NT2/D1 (cell line): ENCODE measurements around the gene CRYL1.

Source experiments
- DNase-seq: peaks from one replicate; pipeline ENCODE4 v3.0.0-alpha.2; 2011; ENCODE audit warnings: low read depth, low spot score
- H3K27me3 ChIP-seq: 2 replicates; pipeline ENCODE4 v1.6.0; 2011; ENCODE audit warnings: mild to moderate bottlenecking; ENCODE audit not compliant: insufficient read length, insufficient read depth
- H3K36me3 ChIP-seq: 2 replicates; pipeline ENCODE4 v1.6.1; 2011; ENCODE audit warnings: mild to moderate bottlenecking, low read length, mixed read lengths; ENCODE audit not compliant: insufficient read depth, insufficient read length
- H3K4me1 ChIP-seq: 2 replicates; pipeline ENCODE4 v1.5.1; 2011; ENCODE audit not compliant: insufficient read depth, insufficient read length
- H3K4me3 ChIP-seq: 2 replicates; pipeline ENCODE4 v1.5.1; 2011; ENCODE audit warnings: low read depth; ENCODE audit not compliant: insufficient read length
- H3K9ac ChIP-seq: 2 replicates; pipeline ENCODE4 v1.6.0; 2011; ENCODE audit warnings: low read depth; ENCODE audit not compliant: insufficient read length
- H3K9me3 ChIP-seq: 2 replicates; pipeline ENCODE4 v1.5.1; 2011; ENCODE audit warnings: mild to moderate bottlenecking, low read length; ENCODE audit not compliant: insufficient read depth
- SUZ12 ChIP-seq: IDR thresholded peaks from 2 replicates; pipeline ENCODE4 v1.6.1; 2011; ENCODE audit not compliant: insufficient read length, insufficient read depth; ENCODE audit errors: extremely low read depth
- YY1 ChIP-seq: IDR thresholded peaks from 2 replicates; pipeline ENCODE4 v1.6.1; 2011; ENCODE audit not compliant: insufficient read length, insufficient read depth
- ZNF274 ChIP-seq: IDR thresholded peaks from 2 replicates; pipeline ENCODE4 v1.6.1; 2011; ENCODE audit warnings: mild to moderate bottlenecking, low read depth, low read length

CRYL1 gene

GRCh38 chr13:20474515-20474914 is 51.1 kb downstream of the CRYL1 start:
- TF ChIP-seq ZNF274 (no peak), SUZ12 (no peak), YY1 (no peak)
- no peak for DNase-seq
- H3K4me3 ChIP-seq: no peak overlapping the region
- H3K27me3 ChIP-seq: no peaks in the 10 kb centered on the region
- H3K4me1 ChIP-seq: no peaks in the 10 kb centered on the region
- H3K9me3 ChIP-seq: no peaks in the 10 kb centered on the region
- H3K9ac ChIP-seq: no peak overlapping the region
- no peaks in the 10 kb centered on the region for H3K36me3 ChIP-seq

GRCh38 chr13:20473888-20474287 is 51.8 kb downstream of the CRYL1 start:
- Histone ChIP-seq H3K27me3 (no peaks in the 10 kb centered on the region), H3K9ac (no peak overlapping the region), H3K9me3 (no peaks in the 10 kb centered on the region), H3K4me1 (no peaks in the 10 kb centered on the region), H3K36me3 (no peaks in the 10 kb centered on the region), H3K4me3 (no peak overlapping the region)
- TF ChIP-seq SUZ12: no peak
- no peak for TF ChIP-seq YY1
- no peak for TF ChIP-seq ZNF274
- DNase-seq: no peak

GRCh38 chr13:20473139-20473538 is 52.5 kb downstream of the CRYL1 start:
- H3K9ac ChIP-seq: no peak overlapping the region
- H3K27me3 ChIP-seq: no peaks in the 10 kb centered on the region
- H3K36me3 ChIP-seq: no peaks in the 10 kb centered on the region
- no peak overlapping the region for H3K4me3 ChIP-seq
- H3K4me1 ChIP-seq: no peaks in the 10 kb centered on the region
- TF ChIP-seq SUZ12 (no peak), YY1 (no peak), ZNF274 (no peak)
- no peaks in the 10 kb centered on the region for H3K9me3 ChIP-seq
- no peak for DNase-seq

GRCh38 chr13:20472531-20472930 is 53.1 kb downstream of the CRYL1 start:
- no peaks in the 10 kb centered on the region for H3K36me3 ChIP-seq
- no peaks in the 10 kb centered on the region for H3K4me1 ChIP-seq
- DNase-seq: no peak
- no peaks in the 10 kb centered on the region for H3K9me3 ChIP-seq
- no peak overlapping the region for H3K9ac ChIP-seq
- no peak for TF ChIP-seq YY1
- no peak for TF ChIP-seq SUZ12
- no peak for TF ChIP-seq ZNF274
- H3K27me3 ChIP-seq: no peaks in the 10 kb centered on the region
- H3K4me3 ChIP-seq: no peak overlapping the region

- Histone ChIP-seq H3K9me3 (no peaks in the 10 kb centered on the region), H3K9ac (no peak overlapping the region), H3K4me1 (no peaks in the 10 kb centered on the region), H3K4me3 (no peak overlapping the region), H3K36me3 (no peaks in the 10 kb centered on the region), H3K27me3 (no peaks in the 10 kb centered on the region)
- TF ChIP-seq YY1 (no peak), ZNF274 (no peak), SUZ12 (no peak)
- DNase-seq: no peak
Measured at GRCh38 chr13:20470136-20470535, 55.5 kb downstream of the CRYL1 start.

- no peak overlapping the region for H3K9ac ChIP-seq
- no peaks in the 10 kb centered on the region for H3K36me3 ChIP-seq
- no peaks in the 10 kb centered on the region for H3K9me3 ChIP-seq
- peaks cover 5% of the 10 kb centered on the region for H3K4me1 ChIP-seq
- no peak for DNase-seq
- no peaks in the 10 kb centered on the region for H3K27me3 ChIP-seq
- H3K4me3 ChIP-seq: no peak overlapping the region
- no peak for TF ChIP-seq SUZ12
- TF ChIP-seq YY1: no peak
- no peak for TF ChIP-seq ZNF274
Measured at GRCh38 chr13:20466371-20466770, 59.3 kb downstream of the CRYL1 start.

GRCh38 chr13:20465218-20465879 is 60.3 kb downstream of the CRYL1 start:
- Histone ChIP-seq H3K9me3 (no peaks in the 10 kb centered on the region), H3K4me3 (no peak overlapping the region), H3K9ac (no peak overlapping the region), H3K4me1 (peaks cover 5% of the 10 kb centered on the region), H3K36me3 (no peaks in the 10 kb centered on the region), H3K27me3 (no peaks in the 10 kb centered on the region)
- DNase-seq: no peak
- TF ChIP-seq YY1 (no peak), ZNF274 (no peak), SUZ12 (no peak)
